ENCODE measurements around the gene GRM1. TPM values are rescaled to one million over a fixed set of nuclear protein-coding genes. Genes with fewer than 3 reads are reported as not detected.

GRM1 gene
- total RNA-seq, 1 donor from 2014 or later = 0.09 TPM

DNA sequence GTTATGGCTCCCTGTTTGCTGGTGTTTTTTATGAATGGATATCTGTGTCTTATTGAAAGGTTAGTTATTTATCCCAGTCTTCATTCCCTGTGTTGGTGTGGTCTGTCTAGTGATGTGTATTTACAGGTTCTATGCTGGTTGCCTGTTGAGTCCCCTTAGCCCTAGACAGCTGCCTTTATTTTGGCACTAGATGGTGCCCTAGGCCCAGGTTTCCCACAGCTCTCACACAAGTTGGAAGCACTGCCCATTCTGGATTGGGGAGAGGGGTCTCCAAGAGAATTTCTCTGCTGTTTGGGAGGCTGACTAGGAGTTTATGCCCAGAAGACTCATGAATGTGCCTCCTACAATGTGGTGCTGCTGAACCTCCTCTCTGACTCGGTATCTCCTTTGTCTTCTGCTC lies 12.4 kb downstream of the GRM1 start:
- peaks cover 20% of the 10 kb centered on the region for H3K9me3 ChIP-seq
- TF ChIP-seq, protein P1, sequence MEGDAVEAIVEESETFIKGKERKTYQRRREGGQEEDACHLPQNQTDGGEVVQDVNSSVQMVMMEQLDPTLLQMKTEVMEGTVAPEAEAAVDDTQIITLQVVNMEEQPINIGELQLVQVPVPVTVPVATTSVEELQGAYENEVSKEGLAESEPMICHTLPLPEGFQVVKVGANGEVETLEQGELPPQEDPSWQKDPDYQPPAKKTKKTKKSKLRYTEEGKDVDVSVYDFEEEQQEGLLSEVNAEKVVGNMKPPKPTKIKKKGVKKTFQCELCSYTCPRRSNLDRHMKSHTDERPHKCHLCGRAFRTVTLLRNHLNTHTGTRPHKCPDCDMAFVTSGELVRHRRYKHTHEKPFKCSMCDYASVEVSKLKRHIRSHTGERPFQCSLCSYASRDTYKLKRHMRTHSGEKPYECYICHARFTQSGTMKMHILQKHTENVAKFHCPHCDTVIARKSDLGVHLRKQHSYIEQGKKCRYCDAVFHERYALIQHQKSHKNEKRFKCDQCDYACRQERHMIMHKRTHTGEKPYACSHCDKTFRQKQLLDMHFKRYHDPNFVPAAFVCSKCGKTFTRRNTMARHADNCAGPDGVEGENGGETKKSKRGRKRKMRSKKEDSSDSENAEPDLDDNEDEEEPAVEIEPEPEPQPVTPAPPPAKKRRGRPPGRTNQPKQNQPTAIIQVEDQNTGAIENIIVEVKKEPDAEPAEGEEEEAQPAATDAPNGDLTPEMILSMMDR (IDR thresholded peaks at IDR 0.05) = no peak
- ATAC-seq (no peak), DNase-seq (no peak)
- H3K27me3 ChIP-seq (ENCODE audit: low read depth) = no peaks in the 10 kb centered on the region
- intact Hi-C loops (cut with DNase I) = no loop called here
- H3K4me1 ChIP-seq = no peaks in the 10 kb centered on the region
- H3K27ac ChIP-seq = no peak overlapping the region
- H3K36me3 ChIP-seq = no peaks in the 10 kb centered on the region
- H3K4me3 ChIP-seq = no peak overlapping the region

DNA sequence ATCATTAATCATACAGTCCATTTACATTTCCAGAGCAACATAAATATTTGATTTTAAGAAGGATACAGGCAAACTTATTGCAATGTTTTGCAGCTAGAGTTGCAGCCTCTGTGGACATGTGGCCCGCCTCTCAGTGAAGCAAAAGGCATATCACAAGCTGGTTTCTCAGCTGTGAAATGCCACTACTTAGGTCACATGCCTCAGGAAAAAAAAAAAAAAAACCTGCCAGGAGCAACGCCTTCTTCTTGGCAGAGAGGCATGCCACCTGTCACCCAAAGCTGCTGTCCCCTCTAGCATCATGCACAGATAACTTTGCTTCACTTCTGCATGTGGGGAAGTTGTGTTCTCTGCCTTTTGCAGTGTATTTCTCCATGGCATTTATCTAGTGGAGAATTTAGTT lies 18.5 kb downstream of the GRM1 start:
- H3K36me3 ChIP-seq = no peaks in the 10 kb centered on the region
- ATAC-seq (no peak), DNase-seq (no peak)
- TF ChIP-seq, protein P1 (IDR thresholded peaks at IDR 0.05) = no peak
- H3K4me3 ChIP-seq = no peak overlapping the region
- no peaks in the 10 kb centered on the region for H3K27me3 ChIP-seq (ENCODE audit: low read depth)
- no peaks in the 10 kb centered on the region for H3K4me1 ChIP-seq
- H3K9me3 ChIP-seq = no peaks in the 10 kb centered on the region
- no peak overlapping the region for H3K27ac ChIP-seq
- intact Hi-C loops (cut with DNase I) = no loop called here

DNA sequence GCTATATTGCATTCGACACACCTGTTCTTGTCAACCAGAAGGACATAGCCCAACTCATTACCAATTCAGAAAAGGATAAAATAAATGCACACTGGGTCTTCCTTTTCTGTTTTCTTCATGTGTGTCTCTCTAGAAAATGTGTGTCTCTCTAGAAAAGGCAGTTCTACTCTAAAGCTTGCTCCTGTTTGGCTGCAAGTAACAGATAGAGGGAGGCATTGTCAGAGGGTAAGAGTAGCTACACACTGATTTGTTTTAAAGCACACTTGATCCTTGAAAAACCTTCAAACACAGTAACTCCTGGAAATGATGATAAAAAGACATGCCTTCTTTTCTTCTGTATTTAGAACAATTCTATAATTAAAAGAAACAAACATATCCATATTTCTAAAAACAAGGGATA lies 21.3 kb downstream of the GRM1 start:
- TF ChIP-seq, protein P1 (IDR thresholded peaks at IDR 0.05) = no peak
- no peaks in the 10 kb centered on the region for H3K36me3 ChIP-seq
- DNase-seq (no peak), ATAC-seq (no peak)
- H3K4me3 ChIP-seq = no peak overlapping the region
- no peaks in the 10 kb centered on the region for H3K9me3 ChIP-seq
- H3K27ac ChIP-seq = no peak overlapping the region
- no peaks in the 10 kb centered on the region for H3K4me1 ChIP-seq
- H3K27me3 ChIP-seq (ENCODE audit: low read depth) = no peaks in the 10 kb centered on the region
- intact Hi-C loops (cut with DNase I) = no loop called here

DNA sequence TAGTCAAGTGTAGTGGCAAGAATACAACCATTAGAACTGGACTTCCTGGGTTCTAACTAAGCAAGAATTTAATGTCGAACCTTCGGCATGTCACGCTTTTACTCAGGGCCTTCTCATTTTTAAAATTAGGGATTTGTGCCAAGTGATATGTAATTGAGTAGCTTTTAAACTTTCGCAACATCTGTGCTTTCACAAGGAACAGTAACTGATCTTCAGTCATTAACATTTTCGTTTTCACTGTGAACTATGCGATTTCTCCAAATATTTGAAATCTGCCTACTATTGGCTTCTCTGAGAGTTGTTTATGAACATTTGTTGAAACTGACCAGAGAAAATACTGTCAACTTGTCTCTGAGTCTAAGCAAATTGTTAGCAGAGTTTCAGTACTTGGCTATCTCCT lies 27.6 kb downstream of the GRM1 start:
- Histone ChIP-seq H3K4me3 (no peak overlapping the region), H3K9me3 (no peaks in the 10 kb centered on the region), H3K36me3 (no peaks in the 10 kb centered on the region), H3K27me3 (ENCODE audit: low read depth) (no peaks in the 10 kb centered on the region), H3K27ac (no peak overlapping the region), H3K4me1 (no peaks in the 10 kb centered on the region)
- TF ChIP-seq, protein P1 (IDR thresholded peaks at IDR 0.05) = no peak
- intact Hi-C loops (cut with DNase I) = no loop called here
- ATAC-seq (no peak), DNase-seq (no peak)

DNA sequence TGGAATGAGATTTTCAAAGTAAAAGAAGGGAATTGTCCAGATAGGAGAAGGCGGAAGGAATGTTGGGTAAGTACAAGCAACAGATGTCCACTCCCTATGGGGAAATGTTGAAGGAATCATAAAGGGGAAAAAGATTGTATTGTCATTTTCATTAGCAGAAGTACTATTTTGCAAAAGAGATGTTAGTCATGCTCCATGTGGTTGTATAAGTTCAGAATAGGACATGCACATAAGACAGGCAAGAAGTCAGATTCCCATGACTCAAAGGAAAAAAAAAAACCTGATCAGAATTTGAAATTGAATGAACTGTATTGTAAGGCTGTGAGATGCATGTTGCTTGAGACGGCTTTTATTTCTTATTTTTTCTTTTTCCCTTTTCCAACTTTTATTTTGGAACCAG lies 36.8 kb downstream of the GRM1 start:
- Histone ChIP-seq H3K4me1 (no peaks in the 10 kb centered on the region), H3K27ac (no peak overlapping the region), H3K27me3 (ENCODE audit: low read depth) (no peaks in the 10 kb centered on the region), H3K9me3 (no peaks in the 10 kb centered on the region), H3K36me3 (no peaks in the 10 kb centered on the region), H3K4me3 (no peak overlapping the region)
- DNase-seq = no peak
- TF ChIP-seq, protein P1 (IDR thresholded peaks at IDR 0.05) = no peak
- intact Hi-C loops (cut with DNase I) = no loop called here
- no peak for ATAC-seq

DNA sequence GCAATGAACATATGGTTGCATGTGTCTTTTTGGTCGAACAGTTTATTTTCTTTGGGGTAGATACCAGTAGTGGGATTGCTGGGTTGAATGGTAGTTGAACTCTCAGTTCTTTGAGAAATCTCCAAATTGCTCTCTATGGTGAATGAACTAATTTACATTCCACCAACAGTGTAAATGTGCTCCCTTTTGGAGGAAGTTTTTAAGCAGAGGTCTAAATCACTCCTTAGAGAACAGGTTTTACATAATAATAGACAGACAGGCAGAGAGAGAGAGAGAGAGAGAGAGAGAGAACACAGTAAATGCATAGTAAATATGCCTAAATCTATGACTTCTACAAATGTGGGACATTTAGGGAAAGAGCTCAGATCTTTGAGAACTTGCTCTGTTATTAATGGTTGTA lies 37.6 kb downstream of the GRM1 start:
- ATAC-seq = no peak
- H3K9me3 ChIP-seq = no peaks in the 10 kb centered on the region

More for the DNA sequence above, 37.6 kb downstream of the GRM1 start:
- TF ChIP-seq, protein P1 (IDR thresholded peaks at IDR 0.05) = no peak
- no peak for DNase-seq
- no peaks in the 10 kb centered on the region for H3K4me1 ChIP-seq
- no peak overlapping the region for H3K4me3 ChIP-seq
- H3K36me3 ChIP-seq = no peaks in the 10 kb centered on the region
- no peaks in the 10 kb centered on the region for H3K27me3 ChIP-seq (ENCODE audit: low read depth)
- intact Hi-C loops (cut with DNase I) = no loop called here
- no peak overlapping the region for H3K27ac ChIP-seq
